ENCODE results near the gene SLC16A8.
"Not testable (repeated sequence)": the region's sequence is repeated elsewhere in the genome, so short reads cannot be mapped to it uniquely, and the experiment has no call there.

SLC16A8 gene, protein sequence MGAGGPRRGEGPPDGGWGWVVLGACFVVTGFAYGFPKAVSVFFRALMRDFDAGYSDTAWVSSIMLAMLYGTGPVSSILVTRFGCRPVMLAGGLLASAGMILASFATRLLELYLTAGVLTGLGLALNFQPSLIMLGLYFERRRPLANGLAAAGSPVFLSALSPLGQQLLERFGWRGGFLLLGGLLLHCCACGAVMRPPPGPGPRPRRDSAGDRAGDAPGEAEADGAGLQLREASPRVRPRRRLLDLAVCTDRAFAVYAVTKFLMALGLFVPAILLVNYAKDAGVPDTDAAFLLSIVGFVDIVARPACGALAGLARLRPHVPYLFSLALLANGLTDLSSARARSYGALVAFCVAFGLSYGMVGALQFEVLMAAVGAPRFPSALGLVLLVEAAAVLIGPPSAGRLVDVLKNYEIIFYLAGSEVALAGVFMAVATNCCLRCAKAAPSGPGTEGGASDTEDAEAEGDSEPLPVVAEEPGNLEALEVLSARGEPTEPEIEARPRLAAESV
- 0 to 0.10 (median 0) reads per million in 4 experiments for total RNA-seq

- DNase-seq = no peak
Measured at GRCh38 chr22:38083931-38084631, at the start of gene SLC16A8. Gene SLC16A8, minus strand, starts transcription at chr22:38084184. Its CDS starts 1,311 bp downstream, at chr22:38082873.

GRCh38 chr22:38133331-38133730 is 49.3 kb upstream of the SLC16A8 start:
- DNase-seq = no peak

GRCh38 chr22:38132794-38133193 is 48.8 kb upstream of the SLC16A8 start:
- DNase-seq = no peak

- DNase-seq = no peak
Measured at GRCh38 chr22:38132136-38132535, 48.2 kb upstream of the SLC16A8 start.

- DNase-seq = no peak
Measured at GRCh38 chr22:38131399-38131798, 47.4 kb upstream of the SLC16A8 start.

DNA sequence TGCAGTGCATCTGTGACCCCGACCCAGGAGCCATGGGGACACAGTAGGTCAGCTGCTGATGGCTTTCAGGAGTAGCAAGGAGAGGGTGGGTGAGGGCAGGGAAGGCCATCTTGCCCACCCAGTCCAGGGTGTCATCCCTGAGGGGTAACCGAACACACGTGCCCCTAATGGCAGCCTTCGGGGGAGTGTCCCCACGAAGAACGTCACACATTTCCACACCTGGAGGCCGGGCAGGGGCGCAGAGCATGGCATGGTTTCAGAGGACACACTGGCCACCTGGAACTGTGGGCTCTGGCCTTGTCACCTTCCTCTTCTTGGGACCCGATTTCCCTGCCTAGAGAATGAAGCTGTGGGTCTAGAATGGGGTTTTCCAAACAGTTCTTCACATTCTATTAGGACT is 45.9 kb upstream of the SLC16A8 start:
- DNase-seq = no peak

DNA sequence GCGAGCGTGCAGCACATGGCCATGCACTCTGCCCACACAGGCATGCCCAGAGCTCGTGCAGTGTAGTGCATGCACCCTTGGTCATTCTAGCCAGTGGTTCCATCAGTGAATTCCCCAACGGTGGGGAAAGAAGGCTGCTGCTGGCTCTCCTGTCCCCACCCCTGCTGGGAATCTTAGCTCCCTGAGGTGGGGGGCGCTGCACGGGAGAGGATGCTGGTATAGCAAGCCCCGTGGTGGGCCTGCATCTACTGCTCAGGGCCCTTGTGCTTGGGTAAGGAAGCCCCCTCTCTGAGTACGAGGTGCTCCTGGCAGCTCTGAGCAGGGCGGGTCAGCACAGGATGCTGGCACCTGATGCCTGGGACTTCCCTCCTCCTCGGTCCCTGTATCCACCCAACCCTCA is 45.0 kb upstream of the SLC16A8 start:
- DNase-seq = no peak

GRCh38 chr22:38127869-38128268 is 43.9 kb upstream of the SLC16A8 start:
- DNase-seq = no peak

GRCh38 chr22:38126928-38127668 is 43.1 kb upstream of the SLC16A8 start:
- DNase-seq = no peak

DNA sequence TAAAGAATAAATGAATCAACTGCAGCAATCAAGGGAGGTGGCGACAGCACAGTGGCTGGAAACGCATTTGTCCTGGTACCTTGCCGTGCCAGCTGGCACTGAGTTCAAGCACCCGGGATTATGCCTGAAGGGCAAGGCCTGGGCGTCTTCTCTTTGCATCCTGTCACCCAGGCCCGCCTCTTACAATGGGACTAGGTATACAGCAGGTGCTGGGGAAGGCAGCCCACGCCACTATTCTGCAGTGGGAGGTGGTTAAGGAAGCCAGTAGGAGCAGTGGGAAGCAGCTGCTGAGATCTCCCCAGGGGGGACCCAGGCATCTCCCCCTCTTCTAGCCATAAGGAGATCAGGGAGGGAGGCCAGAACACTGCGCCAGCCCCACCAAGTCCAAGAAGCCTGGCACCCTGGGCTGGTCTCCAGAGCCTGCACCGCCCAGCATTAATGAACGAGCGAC is 41.8 kb upstream of the SLC16A8 start:
- DNase-seq = no peak

DNA sequence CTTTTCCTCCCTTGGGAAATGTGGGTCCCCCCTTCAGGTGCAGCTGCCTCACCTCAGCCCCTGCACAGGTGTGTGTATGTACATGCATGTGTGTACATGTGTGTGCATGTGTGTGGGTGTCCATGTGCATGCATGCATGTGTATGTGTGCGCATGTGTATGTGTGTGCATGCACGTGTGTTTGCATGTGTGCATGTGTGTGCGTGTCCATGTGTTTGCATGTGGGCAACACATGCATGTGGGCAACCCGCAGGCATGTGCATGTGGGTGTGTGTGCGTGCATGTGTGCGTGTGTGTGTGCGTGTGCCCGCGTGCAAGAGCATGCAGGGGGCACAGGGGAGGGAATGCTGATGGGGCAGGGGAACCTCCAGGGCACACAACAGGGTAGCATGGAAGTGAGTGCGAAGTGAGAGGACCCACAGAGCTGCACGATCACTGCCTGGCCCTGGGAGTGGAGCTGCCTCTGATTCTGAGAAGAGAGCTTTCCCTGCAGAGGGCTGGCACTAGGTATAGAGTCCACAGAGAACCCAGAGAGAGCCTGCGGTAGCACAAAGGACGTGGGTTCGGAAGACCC is 41.1 kb upstream of the SLC16A8 start:
- no peak for DNase-seq

GRCh38 chr22:38124236-38124974 is 40.4 kb upstream of the SLC16A8 start:
- DNase-seq = no peak

DNA sequence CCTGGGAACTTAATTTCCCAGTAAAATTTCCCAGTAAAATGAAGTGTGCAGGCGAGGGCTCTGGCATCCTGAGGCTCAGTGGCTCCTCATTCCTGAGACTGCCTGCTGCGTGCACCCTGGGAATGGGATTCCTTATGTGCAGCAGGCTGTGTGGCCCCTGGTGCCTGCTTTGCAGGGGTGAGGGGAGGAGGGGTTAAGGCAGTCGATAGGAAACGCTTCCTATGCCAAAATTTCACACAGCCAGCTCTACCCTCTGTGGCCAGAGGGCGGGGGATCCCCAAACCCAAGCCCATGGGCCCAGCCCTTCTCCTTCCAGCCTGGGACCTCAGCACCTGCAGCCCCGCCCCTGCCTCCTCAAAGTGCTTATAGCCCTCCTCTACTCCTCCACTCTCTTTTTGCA is 38.6 kb upstream of the SLC16A8 start:
- DNase-seq = no peak

- DNase-seq = no peak
Measured at GRCh38 chr22:38120359-38121110, 36.6 kb upstream of the SLC16A8 start.

- DNase-seq = not testable (repeated sequence)
Measured at GRCh38 chr22:38118747-38119146, 34.8 kb upstream of the SLC16A8 start.

DNA sequence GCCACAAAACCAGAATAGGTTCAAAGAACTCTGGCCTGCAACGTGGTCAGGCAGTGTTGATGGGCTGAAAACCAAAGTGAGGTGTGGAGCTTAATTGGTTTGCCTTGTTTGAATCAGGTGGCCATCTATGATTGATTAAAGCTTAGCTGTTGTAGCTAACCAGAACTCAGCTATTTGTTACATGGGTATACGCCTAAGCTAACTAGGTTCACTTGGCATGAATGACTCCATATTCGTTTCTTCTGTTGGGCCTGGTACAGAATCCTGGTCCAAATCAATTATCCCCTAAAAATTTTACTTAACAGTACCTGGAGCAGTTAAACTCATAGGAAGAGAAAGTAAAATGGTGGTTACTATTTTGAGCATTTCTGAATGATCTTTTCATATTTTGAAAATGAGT is 34.2 kb upstream of the SLC16A8 start:
- DNase-seq = no peak

- DNase-seq = not testable (repeated sequence)
Measured at GRCh38 chr22:38117556-38117955, 33.6 kb upstream of the SLC16A8 start.

DNA sequence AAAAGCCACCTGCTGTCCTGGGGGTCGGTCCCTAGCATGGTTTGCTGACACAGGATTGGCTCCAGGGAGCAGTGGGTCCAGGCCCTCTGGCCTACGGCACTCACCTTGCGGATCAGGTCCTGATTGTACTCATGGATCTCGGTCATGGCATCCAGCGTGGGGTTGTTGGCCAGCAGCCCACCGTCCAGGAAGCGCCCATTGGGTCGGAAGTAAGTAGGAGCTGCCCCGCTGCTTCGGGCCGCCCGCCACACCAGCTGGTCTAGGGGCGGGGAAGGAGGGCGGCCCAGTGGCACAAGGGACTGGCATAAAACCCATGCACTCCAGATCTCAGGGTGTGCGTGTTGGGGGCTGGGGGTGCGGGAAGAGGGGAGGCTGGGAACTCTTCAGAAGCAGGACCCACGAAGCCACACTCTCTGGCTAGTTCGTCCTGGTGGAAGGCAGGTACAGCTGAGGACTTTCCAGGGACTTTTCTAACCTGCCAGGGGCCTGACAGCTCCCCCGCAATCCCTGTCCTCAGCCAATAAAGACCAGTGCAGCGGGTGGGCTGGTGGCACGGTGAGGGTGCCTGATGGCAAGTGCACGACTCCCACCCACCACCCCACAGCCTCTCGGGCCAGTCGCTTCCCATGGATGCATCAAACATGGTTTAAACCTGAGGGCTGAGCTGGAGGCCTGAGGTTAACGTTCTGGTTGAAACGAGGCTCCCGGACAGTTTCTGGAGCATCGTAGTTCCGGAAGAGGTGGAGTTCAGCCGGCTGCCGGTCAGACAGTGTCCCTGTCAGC is 31.6 kb upstream of the SLC16A8 start:
- DNase-seq = no peak

DNA sequence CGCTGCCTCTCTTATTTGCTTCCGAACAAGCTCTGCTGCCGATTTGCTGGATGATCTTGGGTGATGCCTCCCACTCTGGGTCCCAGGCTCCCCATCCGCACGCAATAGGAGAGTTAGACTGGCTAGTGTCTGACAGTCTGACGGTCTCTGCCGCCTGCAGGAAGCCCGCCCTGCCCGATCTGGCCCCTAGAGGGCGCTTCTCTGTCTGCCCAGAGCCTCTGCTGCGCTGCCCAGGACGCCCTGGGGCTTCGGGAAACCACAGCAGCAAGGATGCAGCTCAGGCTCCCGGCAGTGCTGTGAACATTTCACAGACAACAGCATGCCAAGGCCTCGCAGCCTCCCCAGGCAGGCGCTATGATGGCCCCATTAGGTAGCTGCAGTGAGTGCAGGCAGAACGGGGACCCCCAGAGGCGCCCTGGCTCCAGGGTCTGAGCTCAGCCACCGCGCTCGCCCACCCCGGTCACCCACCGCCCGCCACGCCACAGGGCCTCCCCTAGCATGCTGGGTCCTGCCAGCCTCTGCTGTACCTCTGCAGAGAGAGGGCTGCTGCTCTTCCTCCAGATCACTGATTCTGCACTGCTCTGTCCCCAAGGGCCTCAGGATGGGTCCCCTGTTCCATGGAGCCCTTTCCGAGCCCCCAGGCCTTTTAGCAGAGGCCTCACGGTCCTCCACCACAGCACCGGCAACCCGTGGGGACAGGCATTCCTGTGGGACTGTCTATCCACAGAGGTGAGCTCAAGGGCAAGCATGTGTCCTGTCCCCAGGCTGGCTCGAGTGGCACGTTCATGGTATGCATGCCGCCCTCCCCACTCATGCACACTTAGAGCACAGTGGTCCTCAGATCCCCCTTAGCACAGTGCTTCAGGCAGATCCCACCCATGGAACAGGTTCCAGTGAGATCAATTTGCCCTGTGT is 30.8 kb upstream of the SLC16A8 start:
- DNase-seq = peak; percentile 52
